Measurements from ENCODE around the gene XCL2.
"Not testable (repeated sequence)": the region's sequence is repeated elsewhere in the genome, so short reads cannot be mapped to it uniquely, and the experiment has no call there.

XCL2 gene

DNA sequence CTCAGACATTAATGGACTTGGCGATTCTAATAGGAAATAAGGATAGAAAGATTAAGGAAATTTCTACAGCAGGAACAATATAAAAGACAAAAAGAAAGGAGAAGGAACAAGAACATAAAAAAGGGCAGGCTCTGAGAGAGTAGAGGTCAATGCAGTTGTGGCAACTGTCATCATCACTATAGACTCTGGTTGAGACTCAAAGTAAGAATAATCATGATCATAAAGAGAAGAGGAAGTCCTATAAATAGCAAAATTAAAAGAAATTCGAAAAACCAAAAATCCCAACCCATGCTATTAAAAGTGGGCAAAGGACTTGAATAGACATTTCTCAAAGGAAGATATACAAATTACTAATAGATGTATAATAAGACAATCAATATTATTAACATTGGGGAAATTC lies 18.2 kb upstream of the XCL2 start:
- in situ Hi-C loops (cut with MboI; ENCODE audit: low sequenced_read_pairs) = loop anchor here (10.0 kb wide), 1 partner anchor 117 kb away; no protein-coding TSS in a partner anchor

DNA sequence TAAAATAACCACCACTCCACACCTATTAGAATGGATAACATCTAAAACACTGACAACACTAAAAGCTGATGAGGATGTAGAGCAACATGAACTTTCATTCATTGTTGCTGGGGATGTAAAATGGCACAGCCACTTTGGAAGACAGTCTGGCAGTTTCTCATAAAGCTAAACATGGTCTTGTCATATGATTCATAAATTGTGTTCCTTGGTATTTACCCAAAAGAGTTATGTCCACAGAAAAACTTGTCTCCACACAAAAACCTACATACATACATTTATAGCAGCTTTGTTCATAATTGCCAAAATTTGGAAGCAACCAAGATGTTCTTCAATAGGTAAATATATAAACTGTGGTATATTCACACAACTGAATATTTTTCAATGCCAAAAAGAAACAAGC lies 16.6 kb upstream of the XCL2 start:
- in situ Hi-C loops (cut with MboI; ENCODE audit: low sequenced_read_pairs) = loop anchor here (10.0 kb wide), 1 partner anchor 116 kb away; no protein-coding TSS in a partner anchor

DNA sequence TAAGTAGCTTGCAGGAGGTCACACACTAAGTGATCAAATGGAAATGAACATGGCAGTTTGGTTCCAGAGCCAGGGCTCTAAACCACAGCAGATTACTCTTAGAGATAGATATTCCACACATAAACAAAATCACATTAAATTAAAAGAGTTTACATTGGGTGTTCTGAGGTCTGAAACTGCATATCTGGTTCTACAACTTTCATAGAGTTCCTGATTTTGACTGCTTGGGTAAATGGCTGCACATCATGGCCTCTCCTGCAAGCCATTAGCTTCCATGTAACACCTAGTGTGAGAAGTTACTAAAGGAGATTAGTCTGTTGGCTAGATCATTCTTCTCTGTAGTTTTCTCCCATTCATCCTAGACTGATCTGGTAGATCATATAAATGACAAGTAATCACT lies 12.8 kb upstream of the XCL2 start:
- in situ Hi-C loops (cut with MboI; ENCODE audit: low sequenced_read_pairs) = no loop called here

DNA sequence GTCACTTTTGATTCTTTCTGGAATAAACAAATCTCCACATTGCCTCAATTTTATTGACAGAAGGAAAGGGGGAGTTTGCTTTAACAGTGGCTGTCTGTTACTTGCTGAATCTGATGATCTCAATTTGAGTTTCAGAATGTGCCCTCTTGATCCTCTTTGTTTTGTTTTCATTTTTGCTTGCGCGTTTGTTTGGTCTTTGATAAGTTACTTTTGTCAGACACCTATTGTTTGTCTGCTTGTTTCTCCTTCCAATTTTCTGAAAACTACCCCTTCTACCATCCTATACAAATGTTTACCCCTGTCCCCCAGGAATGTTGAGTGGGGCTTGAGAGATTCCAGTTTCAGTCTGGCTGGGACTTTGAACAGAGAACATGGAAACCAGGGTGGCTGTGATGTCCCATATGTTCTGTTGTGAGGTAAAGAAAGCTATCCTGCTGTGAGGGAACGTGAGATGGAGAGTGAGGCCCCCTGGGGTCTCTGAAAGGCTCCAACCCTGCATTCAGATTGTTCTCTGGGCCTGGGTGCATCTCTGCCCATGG lies 11.8 kb upstream of the XCL2 start:
- in situ Hi-C loops (cut with MboI; ENCODE audit: low sequenced_read_pairs) = no loop called here

DNA sequence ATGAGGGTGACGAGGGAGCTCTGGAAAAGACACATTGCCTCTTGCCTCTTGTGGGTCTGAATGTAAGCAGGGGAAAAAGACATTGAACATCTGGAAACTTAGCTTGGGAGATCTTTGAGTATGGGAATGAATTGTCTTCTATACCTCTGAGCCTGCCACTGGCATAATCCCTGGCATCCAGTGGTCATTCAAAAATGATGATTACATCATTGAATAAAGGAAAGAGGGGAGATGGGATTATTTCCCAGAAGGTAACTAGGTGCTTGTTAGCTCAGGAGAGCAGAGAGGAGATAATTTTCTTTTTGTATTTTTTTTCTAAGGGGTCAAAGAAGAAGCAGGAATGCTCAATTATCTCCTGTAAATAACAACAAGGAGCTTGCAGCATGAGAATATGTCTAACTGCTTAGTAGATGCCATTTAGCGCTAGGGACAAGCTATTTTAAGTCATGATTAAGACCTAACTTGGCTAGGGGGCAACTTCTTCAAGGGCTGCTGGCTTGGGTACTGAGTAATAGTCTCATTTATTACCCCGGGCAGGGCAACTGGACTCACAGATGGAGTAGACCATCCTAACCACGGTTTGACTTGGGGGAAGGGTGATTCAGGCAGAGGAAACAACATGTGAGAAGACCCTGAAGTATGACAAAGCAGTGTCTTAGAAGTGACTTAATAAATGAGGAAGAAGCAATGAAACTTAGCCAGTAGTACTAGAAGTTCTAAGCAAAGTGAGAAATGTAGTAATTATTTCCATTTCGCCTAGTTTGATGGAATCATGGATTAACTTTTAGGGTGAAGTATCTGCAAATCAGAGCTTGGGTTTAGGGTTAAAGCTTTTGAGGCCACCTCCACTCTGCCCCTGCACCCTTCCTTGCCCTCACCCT lies 11.0 kb upstream of the XCL2 start:
- in situ Hi-C loops (cut with MboI; ENCODE audit: low sequenced_read_pairs) = no loop called here

DNA sequence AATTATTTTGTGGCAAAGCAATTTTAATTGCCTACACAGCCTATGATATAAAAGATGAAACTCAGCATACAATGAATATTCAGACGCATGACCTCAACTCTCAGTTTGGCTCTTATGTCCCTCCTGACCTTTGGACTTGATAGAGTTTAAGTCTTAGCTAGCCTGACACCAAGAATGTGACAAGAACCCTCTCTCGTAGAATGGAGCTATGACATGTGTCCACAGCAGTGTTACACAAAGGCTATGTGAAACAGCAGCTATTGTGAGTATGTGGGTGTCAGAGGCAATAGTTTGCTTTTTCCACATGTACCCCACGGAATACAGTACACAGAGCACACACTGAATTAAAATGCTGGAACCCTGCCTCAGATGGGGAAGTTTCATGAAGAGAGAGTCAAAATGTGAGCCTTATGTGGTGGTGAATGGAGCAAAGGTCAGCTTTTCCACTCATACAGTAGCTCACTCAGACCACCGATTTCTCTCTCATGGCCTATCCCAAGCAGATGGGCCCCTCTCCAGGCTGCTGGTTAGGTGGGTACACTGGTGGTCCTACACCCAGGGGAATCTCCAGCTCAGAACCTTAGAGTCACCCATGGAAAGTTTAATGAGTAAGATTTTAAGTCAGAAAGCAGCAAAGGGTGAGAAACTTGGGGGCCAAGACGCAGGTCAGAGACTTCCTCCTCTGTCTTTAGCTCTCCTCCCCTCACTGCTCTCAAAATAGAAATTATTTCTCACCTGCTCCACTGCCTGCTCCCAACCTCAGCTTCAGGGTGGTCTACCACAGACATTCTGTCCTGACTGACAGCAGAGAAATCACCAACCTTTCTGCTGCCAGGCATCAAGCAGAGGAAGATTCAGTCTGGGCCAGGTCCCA lies 10.1 kb upstream of the XCL2 start:
- in situ Hi-C loops (cut with MboI; ENCODE audit: low sequenced_read_pairs) = no loop called here

DNA sequence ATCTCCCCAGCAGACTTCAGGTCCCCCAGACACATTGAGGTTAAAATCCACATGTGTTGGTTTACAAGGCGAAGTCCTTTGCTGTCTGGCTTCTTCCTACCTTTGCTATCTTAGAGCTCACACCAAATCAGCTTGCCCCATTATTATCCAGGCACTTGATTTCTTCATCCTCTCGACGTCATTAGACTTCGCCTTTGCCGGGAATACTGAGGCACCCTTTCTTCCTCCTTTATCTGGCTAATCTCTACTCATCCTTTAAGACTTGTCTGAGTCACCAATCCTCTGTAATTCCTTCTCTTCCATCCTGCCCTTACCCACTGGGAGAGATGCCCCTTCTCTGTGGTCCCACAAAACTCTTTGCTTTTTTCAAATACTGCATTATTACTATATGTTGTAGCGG lies 9.2 kb upstream of the XCL2 start:
- in situ Hi-C loops (cut with MboI; ENCODE audit: low sequenced_read_pairs) = no loop called here

DNA sequence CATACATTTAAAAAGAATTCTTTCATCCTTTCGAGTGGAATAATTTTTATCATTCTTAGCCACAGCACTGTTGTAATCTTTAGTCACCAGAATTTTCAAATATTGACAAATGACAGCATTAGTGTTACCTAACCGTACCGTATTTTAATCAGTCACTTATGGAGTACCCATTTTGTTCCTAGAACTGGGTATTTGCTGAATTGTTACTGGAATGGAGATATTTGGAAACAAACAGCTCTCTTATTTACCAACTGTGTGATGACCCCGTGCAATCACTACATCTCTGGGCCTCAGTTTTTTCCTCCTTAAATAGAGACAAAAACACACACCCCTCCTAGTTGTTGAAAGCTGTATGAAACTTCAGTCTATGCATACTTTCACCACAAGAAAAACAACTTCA lies 7.9 kb upstream of the XCL2 start:
- in situ Hi-C loops (cut with MboI; ENCODE audit: low sequenced_read_pairs) = no loop called here

DNA sequence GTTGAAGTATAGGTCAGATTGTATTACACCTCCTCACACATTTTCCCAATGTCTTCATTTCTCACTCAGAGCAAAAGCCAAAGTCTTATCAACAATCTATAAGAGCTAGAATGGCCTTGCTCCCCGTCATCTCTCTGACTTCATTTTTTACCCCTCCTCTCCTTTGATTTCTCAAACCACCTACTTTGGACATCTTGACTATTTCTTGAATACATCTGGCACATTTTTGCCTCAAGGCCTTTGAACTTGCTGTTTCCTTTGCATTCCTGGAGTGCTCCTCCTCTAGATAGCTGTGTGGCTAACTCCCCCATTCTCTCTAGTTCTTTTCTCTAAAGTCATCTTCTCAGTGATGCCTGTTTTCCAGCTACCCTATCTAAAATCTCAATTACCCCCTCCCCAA lies 7.2 kb upstream of the XCL2 start:
- in situ Hi-C loops (cut with MboI; ENCODE audit: low sequenced_read_pairs) = no loop called here

DNA sequence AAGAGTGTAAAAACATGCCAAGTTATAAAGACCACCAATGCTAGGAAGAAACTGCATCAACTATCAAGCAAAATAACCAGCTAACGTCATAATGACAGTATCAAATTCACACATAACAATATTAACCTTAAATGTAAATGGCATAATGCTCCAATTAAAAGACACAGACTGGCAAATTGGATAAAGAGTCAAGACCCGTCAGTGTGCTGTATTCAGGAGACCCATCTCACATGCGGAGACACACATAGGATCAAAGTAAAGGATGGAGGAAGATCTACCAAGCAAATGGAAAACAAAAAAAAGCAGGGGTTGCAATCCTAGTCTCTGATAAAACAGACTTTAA lies 2.7 kb upstream of the XCL2 start:
- in situ Hi-C loops (cut with MboI; ENCODE audit: low sequenced_read_pairs) = not testable (repeated sequence)

DNA sequence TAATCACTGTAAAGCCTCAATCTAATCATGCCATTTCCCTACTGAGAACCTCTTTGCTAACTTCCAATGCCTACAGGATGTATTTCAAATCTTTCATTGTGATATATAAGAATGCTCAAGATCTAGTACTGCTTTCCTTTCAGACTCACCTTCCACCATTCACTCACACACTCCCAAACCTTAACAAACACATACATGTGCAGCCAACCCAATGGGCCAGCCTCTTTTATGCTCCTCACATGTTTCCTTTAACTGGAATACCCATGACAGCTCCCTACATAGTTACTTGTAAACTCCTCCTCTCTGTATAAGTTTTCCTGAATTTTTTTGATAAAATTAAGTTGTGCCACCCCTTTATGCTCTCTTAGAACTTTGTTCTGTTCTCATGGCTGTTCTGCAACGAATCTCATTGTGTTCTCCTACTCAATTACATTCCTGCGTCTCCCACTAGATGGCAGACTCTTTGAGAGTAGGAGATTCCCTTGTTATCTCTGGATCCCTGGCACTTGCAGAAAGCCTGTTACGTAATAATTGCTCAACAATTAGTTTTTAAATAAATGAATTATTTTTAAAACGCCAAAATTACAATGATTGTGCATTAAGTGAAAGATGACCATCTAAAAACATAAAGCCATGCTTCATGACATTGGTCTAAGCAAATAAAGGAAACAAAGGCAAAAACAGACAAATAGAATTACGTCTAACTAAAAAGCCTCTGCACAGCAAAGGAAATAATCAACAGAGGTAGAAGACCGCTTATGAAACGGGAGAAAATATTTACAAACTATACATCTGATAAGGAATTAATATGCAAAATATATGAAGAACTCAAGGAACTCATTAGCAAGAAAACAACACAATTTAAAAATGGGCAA lies 2.1 kb upstream of the XCL2 start:
- in situ Hi-C loops (cut with MboI; ENCODE audit: low sequenced_read_pairs) = not testable (repeated sequence)

DNA sequence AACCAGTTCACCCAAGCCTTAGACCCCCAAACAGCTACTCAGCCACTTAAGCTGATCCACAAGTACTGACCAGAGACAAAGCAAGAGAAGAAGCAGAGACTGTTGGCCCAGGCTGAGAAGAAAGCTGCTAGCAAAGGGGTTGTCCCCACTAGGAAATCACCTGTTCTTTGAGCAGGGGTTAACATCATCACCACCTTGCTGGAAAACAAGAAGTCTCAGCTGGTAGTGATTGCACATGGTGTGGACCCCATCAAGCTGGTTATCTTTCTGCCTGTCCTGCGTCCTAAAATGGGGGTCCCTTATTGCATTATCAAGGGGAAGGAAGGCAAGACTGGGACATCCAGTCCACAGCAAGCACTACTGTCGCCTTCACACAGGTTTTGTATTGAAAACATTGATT lies 819 bp downstream of the XCL2 start:
- in situ Hi-C loops (cut with MboI; ENCODE audit: low sequenced_read_pairs) = not testable (repeated sequence)

DNA sequence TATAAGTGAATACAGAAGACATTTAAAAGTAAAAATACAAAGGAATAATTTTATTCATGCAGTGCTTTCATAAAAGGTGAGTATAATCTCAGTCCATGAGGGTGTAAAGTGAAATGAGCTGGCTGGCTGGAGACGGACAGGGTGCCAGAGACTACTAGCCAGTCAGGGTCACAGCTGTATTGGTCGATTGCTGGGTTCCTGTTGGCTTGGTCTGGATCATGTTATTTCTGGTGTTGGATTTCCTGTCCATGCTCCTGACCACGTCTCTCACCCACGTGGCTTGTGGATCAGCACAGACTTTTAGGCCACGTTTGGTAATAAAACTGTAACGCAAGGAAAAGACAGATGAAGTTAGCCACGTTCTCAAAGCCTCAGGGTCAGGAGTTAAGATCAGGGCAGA lies 3.0 kb downstream of the XCL2 start:
- in situ Hi-C loops (cut with MboI; ENCODE audit: low sequenced_read_pairs) = not testable (repeated sequence)

DNA sequence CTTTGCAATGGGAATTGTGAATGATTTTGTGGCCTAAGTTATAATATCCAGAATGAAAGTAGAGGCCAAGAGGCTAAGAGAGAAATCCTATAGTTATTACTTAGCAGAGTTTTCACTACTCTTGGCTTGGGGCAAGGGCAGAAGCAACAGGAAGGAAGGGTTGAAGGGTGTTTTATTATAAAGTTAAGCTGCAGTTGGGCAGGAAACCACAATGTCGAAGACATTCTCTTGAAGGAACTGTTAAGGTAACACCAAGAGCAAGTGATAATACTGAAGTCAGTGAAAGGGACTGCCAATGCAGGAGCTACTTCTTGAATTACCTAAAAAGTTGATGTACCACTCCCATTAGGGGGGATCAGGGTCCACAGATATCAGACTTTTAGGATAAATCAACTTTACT lies 8.3 kb downstream of the XCL2 start:
- in situ Hi-C loops (cut with MboI; ENCODE audit: low sequenced_read_pairs) = no loop called here

DNA sequence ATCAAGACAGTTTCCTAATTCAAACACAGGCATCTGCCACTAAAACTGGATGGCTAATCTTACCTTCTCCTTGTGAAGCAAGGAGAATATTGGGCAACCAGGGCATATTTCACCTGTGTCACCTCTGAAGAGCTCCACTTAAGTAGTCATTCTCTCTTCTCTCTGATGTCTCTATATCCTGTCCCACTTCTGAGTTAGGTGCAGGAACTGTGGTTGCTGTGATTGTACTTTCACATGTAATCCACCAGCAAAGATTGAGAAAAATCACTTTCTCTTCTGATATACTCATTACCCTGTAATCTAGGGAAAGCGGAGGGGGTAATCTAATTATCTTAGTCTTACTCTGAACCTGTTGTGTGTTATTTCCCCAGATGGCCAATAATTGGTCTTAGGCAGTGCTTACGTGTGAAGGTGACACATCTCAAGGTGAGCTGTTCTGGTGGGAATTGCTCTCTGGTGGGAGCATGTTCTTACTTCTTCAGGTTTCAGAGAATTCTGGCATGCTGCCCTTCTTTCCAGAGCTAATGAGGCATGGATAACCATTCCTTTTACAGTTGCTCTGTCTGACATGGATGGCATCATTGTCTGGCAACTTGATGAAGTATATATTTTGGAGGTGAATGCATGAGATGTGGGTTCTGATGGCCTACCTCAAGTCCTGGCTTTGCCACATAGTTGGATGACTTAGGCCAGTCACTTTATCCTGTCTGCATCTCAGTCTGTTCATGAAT lies 12.0 kb downstream of the XCL2 start:
- in situ Hi-C loops (cut with MboI; ENCODE audit: low sequenced_read_pairs) = no loop called here

DNA sequence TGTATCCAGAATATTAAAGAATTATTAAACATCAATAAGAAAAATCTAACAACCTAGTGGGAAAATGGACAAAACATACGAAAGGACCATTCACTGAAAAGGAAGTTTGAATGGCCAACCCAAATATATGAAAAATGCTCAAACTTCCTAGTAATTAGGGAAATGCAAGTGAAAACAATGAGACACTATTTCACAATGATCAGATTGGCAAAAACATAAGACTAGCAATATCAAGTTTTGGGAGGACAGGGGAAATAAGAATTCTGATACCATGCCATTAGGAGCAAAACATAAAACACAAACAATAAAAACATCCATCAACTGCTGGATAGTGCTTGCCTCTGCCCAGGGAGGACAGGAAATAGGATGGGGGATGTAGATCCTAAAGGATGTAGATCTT lies 14.3 kb downstream of the XCL2 start:
- in situ Hi-C loops (cut with MboI; ENCODE audit: low sequenced_read_pairs) = no loop called here

DNA sequence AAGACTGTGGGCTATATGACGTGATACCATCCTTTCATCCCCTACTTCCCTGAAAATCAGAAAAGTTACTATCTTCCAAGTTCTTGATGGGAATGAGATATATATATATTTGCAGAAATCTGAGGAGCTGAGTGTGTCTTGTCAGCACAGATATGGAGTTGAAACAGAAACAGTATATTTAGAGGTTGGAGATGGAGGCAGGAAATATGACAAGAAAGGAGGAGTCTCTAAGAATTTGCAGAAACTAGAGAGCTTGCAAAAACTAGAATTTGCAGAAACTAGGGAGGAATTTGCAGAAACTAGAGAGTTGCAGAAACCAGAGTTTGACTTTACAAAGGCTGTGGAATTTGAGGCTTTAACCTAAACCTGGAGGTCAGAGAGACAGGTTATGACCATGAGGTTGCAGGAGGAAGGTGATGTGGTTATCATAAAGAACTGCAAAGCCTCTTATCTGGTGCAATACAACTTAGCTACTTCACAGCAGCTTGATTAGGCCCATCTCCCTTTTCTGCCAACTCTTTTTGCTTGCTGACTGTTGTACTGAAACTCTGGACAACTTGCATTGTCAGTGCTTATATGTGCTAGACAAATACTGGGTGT lies 22.3 kb downstream of the XCL2 start:
- in situ Hi-C loops (cut with MboI; ENCODE audit: low sequenced_read_pairs) = no loop called here

DNA sequence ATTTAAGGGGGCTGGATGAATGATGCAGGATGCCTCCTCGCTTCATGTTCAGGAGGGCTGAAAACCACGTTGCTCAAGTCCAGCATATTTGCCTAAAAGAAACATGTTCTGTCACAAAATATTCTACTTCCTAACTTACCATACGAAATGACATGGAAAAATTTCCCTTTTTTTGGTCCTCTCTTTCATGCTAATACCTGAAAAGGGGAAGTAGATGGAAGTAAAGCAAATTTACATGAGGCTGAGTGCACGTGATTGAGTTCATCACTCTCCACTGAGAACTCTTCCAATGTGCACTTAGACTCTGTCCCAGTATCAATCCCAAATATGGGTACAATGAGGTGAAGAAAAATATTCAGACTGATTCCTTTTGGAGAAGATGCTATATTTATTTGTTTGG lies 23.0 kb downstream of the XCL2 start:
- in situ Hi-C loops (cut with MboI; ENCODE audit: low sequenced_read_pairs) = no loop called here

DNA sequence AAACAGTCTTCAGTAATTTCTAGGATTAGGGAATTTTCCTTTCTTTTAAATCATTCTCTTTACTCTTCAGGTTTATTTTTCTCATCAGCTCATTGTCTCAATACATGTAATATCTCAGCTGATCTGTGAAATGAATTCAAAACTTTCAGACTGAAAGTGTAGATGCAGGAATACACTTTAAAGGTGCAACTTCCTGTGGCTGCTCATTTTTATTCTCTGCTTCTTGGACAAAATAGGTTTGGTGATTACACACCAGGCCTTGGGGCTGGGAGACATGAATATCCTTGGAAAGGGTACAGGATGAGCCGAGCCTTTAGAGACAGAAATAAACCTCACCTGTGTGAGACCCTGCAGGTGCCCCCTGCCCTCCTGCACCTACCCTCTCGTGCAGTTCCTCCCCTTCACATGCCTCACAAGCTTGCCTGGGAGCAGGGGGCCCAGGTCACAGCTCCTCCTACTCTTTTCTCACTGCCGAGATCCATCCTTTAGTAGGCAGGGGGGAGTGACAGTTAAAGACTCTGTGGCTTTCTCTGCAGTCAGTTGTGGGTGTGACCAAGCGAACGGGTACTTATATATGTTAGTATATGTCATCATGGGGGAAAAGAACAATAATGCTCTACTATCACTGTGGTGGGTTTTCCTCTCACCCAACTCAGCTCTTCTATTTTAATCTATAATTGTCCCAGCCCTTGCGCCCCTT lies 23.6 kb downstream of the XCL2 start:
- in situ Hi-C loops (cut with MboI; ENCODE audit: low sequenced_read_pairs) = no loop called here
